Fibroblast of skin of abdomen (primary cell): ENCODE measurements around the gene ZFYVE9. TPM values are rescaled to one million over a fixed set of nuclear protein-coding genes. Genes with fewer than 3 reads are reported as not detected.
"Not testable (repeated sequence)": the region's sequence is repeated elsewhere in the genome, so short reads cannot be mapped to it uniquely, and the experiment has no call there.

ENCODE experiments used
- DNase-seq: peaks from one replicate; pipeline ENCODE4 v3.0.0-alpha.2; 2013
- polyA plus RNA-seq, 2 experiments: library from polyadenylated mRNA; unstranded; fragments of 120-200 nt; gene quantifications; one replicate each; pipeline ENCODE4 v1.2.1, GENCODE V29; 2013; ENCODE audit not compliant: insufficient read length in 2 of 2

The ZFYVE9 gene, protein sequence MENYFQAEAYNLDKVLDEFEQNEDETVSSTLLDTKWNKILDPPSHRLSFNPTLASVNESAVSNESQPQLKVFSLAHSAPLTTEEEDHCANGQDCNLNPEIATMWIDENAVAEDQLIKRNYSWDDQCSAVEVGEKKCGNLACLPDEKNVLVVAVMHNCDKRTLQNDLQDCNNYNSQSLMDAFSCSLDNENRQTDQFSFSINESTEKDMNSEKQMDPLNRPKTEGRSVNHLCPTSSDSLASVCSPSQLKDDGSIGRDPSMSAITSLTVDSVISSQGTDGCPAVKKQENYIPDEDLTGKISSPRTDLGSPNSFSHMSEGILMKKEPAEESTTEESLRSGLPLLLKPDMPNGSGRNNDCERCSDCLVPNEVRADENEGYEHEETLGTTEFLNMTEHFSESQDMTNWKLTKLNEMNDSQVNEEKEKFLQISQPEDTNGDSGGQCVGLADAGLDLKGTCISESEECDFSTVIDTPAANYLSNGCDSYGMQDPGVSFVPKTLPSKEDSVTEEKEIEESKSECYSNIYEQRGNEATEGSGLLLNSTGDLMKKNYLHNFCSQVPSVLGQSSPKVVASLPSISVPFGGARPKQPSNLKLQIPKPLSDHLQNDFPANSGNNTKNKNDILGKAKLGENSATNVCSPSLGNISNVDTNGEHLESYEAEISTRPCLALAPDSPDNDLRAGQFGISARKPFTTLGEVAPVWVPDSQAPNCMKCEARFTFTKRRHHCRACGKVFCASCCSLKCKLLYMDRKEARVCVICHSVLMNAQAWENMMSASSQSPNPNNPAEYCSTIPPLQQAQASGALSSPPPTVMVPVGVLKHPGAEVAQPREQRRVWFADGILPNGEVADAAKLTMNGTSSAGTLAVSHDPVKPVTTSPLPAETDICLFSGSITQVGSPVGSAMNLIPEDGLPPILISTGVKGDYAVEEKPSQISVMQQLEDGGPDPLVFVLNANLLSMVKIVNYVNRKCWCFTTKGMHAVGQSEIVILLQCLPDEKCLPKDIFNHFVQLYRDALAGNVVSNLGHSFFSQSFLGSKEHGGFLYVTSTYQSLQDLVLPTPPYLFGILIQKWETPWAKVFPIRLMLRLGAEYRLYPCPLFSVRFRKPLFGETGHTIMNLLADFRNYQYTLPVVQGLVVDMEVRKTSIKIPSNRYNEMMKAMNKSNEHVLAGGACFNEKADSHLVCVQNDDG (N-terminal part only)
- polyA plus RNA-seq (2013, experiment 1 of 2; ENCODE audit: insufficient read length) = 18.6 TPM
- 17.5 TPM for polyA plus RNA-seq (2013, experiment 2 of 2; ENCODE audit: insufficient read length)

DNA sequence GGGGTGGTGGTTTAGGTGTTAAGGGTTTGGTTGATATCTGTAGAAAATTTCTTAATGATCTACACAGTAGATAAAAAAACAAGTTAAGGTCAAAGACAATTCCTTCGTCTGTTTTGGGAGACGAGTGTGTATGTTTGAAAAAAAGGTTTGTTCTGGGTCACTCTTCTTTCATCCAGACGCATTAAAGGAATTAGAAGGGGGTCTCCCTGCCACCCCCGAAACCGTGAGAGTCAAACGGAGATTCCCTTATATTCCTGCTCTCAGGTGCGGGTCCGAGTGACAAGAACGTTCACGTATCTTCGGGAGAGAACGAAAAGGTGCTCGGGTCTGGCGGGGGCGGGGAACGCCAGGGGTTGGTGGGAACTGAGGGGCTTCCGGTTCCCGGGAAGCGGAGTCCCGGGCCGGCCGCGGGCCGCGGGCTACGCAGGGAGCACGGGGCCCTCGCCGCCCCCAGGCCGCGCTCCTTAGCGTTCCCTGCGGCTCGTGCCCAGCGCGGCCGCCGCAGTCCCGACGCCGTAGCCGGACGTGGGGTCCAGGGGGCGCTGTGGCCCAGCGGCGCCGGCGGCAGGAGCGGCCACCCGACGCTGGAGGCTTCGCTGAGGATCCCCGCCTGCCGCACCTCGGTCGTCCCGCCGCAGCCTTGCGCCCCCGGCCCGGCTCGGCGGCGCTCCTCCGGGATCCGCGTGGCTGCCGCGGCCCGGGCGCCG, at the start of gene ZFYVE9:
ZFYVE9 (plus strand) TSS at position 577 of the 707 bp plus-strand sequence. CDS start 91,118 bp downstream, outside the sequence.
- DNase-seq = peak; percentile 84

DNA sequence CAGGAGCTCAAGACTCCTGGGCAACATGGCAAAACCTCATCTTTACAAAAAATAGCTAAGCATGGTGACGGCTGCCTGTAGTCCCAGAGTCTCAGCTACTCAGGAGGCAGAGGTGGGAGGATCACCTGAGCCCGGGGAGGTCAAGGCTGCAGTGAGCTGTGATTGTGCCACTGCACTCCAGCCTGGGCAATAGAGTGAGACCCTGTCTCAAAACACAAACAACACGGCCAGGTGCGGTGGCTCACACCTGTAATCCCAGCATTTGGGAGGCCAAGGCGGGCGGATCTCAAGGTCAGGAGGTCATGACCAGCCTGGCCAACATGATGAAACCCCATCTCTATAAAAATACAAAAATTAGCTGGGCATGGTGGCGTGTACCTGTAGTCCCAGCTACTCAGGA, 47.6 kb upstream of the ZFYVE9 start:
- DNase-seq = not testable (repeated sequence)

DNA sequence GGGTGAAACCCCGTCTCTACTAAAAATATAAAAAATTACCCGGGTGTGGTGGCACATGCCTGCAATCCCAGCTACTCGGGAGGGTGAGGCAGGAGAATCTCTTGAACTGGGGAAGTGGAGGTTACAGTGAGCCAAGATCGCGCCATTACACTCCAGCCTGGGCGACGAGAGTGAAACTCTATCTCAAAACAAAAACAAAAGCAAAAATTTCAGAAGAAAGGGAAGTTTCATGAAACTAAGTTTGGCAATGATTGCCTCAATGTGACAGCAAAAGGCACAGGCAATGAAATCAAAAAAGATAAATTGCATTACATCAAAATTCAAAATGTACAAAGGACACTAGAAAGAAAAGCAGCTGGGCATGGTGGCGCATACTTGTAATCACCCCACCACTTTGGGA, 45.7 kb upstream of the ZFYVE9 start:
- no peak for DNase-seq

DNA sequence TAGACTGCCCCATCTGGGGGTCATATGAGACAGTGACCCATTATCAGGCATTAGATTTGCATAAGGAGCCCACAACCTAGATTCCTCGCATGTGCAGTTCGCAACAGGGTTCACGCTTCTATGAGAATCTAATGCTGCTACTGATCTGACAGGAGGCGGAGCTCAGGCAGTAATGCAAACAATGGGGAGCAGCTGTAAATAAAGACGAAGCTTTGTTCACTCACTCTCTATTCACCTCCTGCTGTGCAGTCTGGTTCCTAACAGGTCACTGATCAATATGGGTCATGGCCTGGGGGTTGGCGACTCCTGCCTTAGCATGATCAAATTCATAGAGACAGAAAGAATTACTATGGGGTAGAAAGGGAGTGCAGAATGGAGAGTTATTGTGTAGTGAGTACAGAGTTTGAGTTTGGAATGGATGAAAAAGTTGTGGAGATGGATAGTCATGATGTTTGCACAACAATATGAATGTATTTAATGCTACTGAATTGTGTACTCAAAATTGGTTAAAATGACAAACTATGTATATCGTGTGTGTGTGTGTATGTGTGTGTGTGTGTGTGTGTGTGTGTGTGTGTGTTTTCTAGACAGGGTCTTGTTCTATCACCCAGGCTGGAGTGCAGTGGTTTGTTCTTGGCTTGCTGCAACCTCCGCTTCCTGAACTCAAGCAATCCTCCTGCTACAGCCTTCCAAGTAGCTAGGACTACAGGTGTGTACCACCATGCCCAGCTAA, 43.6 kb upstream of the ZFYVE9 start:
- DNase-seq = no peak

DNA sequence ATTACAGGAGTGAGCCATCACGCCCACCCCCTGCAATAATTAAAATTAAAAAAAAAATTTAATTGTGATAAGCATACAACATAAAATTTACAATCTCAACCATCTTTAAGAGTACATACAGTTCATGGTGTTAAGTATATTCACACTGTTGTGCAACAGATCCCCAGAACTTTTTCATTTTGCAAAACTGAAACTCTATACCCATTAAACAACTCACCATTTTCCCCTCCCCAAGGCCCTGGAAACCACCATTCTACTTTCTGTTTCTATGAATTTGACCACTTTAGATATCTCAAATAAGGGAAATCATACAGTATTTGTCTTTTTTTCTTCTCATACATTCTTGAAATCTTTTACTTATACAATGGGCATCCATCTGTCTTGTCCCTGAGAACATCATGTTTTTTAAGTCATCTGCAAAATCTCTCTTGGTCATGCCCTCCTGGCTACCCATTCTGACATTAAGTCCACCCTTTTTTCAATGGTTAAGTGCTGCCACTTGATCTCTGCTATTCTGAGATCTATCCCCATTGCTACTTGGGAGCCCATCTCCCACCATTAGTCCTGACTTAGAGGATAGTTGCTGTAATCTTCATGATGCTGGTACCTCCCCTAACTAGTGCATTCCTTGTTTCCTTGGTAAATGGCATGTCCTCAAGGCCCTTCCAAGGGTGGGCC, 39.4 kb upstream of the ZFYVE9 start:
- DNase-seq = no peak

DNA sequence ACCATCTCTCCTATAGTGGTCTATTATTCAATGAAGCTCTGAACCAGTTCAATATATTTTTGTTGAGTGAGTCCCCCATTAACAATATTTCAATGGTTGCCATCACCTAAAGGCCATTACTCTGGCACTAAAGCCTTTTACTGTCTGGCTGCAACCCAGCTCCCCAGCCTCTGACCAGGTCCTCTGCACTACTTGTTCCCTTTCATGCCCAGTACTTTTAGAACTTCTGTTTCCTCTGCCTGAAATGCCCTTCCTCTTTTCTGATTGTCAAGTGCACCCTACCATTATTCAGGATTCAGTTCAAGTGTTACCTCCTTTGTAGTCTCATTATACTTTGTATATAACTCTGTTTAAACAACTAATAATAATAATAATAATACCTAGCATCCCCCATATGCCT, 30.4 kb upstream of the ZFYVE9 start:
- DNase-seq = no peak

DNA sequence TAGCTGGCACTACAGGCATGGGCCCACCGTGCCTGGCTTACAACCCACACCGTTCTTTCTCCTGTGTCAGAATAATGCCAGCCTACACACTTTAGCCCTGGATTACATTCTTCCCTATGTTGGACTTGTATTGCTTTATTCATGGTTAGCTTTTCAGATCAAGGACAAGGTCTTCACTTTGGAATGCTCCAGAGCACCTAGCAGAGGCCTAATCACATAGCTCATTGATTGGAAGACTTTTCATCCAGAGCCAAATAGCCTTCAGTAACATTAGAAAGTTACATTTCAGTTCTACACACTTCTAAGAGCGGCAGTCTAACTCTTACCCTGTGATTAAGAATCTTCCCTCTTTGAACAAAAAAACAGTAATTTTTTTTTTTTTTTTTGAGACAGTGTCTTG, 29.4 kb upstream of the ZFYVE9 start:
- no peak for DNase-seq

DNA sequence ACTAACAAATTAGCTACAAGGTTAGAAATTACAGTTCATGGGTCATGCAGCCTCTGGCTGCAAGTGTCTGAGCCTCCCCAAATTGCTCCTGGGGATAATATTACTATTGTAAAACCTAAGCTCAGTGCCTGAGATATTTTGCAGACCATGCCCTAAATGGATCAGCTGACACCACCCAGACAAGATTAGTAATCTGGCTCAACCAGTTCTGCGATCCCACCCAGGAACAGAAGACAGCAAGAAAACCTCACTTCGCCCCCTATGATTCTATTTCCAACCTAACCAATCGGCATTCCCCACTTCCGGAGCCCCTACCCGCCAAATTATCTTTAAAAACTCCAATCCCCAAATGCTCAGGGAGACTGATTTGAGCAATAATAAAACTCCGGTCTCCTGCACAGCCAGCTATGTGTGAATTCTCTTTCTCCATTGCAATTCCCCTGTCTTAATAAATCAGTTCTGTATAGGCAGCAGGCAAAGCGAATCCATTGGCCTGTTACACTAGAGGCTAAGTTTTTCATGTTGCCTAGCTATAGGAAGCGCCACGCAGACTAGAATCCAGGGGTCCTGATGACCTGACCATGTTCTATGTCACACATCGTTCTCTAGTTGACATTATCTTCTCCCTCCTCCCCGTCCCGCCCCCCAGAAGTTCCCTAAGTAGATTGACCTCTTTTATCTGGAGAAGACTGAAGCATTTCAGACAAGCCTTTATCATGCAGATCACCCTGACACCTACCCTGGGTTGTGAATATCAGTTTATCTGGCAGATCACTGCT, 22.4 kb upstream of the ZFYVE9 start:
- no peak for DNase-seq

DNA sequence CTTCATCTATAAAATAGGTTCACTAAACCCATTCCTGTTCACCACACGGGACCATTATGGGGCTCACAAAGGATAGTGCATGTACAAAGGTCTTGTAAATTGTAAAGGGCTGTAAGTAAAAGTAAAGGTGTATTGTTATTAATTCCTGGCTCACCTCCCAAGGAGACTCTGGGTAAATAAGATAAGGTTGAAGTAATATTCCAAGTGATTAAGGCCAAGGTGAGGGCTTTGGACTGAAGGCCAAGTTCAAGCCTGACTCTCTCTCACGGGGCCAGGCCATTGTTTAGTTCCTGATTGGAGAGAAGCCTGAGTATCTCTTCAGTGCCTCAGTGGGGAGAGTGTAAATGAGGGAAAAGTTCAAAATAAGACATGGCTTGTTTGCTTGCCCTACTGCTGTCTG, 19.5 kb upstream of the ZFYVE9 start:
- DNase-seq = no peak

DNA sequence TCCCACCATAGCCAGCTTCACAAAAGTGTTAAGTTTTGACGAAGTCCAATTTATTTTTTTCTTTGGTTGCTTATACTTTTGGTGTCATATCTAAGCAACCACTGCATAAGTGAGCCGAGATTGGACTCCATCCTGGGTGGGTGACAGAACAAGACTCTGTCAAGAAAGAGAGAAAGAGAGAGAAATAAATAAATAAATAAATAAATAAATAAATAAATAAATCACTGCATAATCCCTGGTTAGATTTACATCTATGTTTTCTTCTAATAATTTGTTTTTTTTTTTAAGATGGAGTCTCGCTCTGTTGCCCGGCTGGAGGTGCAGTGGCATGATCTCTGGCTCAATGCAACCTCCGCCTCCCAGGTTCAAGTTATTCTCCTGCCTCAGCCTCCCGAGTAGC, 18.3 kb upstream of the ZFYVE9 start:
- DNase-seq = no peak

DNA sequence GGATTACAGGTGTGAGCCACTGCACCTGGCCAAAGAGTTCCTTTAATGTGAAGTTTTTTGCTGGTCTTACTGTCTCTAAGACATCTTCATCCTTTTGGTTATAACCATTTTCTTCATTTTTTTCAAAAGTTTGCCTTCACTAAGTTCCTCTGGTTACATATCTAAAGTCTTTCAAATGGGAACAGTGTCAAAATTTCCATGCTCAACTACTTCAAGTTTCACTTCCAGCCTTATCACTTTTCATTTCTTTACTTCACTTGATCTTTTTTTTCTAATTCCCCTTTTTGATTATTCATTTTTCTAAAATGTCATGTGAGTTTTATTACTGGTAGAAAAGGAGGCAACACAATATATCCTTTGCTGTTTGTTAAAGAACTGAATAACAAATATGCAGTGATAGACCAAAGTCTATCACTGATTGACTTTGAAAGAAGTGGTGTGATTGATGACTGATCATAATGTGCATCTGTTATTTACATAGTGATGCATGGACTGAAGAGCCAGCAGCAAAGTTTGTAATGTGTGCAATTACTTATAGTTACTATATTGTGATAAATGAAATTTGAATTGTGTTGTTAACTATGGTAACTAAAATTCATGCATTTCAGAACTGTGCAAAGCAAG, 16.0 kb upstream of the ZFYVE9 start:
- no peak for DNase-seq

DNA sequence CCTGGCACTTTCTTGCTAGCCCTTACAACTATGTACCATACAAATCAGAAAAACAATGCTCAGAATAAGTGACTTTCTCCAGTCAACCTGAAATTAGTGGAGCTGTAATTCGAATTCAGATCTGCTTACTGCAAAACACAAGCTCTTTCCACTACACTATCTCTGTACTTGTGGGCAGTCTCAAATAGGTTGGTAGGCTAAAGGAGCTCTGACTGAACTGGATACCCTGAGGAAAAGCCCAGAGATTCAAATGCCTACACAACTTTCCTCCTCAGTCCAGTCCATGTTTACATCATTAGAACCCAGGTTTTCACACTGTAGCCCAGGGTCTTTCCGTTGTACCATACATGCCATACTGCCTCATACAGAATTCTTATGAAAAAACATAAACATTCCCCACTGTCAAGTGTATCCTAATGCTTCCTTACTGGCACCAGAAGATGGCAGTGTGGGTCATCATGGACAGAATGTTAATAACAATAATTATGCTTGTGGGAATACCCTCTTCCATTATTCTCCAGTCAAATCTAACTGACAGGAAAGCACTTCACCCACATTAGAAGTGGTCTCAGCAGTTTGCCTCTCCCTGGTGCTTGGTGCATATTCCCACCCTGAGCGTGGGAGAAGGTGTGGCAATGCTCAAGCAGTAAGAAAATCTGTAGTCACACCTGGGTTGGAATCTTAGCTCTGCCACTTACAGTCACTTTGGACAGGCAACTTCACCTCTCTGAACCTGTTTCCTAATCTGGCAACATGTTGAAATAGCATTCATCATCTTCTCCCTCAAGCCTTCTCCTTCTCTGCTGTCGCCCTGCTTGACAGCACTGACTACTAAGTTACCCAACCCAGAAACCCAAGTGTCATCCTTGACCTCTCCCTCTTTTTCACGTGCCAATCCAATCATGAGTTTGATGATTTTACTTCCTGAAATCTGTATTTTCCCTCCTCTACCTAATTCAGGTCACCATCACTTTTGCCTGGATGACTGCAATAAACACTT, 14.4 kb upstream of the ZFYVE9 start:
- peak; percentile 65 for DNase-seq

DNA sequence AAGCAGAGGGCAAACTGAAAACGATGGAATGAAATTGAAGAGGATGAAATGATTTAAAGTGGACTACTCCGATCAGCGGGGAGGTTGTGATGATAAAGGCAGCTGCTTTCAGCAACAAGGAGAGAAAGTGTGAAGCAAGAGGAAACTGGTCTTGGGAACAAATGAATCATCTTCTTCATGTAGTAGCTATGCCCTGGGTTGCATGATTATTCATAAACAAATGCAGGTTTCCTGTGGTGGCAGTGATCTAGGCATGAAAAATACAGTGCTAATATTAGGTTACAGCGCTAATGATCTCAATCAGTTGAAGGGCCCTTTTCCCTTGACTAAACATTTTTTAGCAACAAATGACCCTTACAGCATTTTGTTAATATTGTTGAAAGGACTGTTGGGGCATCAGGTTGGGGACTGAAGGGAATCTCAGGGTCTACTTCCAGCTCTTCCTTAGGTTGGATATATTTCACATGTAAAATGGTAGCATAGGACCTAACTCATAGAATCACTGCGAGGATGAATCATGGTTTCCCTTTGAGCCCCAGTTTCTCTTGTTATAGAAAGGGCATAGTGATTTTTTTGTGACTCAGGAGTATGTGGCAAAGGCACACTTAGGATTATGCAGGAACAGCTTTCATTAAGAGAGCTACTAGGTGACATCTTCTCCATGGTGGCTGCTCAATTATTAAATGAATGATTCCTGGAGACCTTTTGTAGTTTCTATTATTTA, 1.9 kb upstream of the ZFYVE9 start:
- DNase-seq = peak; percentile 69

DNA sequence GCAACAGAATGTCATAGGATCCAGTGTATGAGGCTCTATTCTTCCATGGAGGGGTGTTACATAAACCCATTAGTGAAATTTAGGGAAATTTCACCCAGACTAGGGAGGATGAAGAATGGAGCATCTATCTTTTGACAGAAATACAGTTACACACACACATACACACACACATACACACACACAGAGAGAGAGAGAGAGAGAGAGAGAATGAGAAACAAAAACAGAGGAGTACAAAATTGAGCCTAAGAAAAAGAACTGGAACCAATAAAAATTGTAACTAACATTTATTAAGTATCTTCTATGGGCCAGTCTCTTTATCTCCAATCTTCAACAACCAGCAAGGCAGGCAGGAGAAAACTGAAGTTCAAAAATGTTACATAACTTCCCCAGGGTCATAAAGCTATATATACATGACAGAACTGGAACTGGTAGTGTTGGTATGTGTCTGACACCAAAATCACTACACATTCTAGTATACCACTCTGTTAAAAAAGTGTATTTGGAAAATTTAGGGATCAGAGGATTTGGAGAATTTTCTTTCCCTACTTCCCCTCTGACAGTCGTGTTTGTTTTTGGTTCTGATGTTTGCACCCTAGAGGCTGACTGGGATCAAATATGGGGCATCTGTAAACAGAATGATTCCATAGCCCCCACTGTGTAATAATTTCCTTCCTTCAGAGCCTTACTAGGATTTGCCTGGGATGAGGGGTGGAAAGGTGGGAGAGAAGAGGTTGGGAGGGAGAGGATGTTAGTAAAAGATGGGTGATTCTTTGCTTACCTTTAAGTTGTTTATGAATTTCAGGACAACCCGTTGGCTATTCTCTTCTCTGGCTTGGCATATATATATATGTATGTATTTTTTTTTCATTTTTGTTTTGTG, 1.0 kb upstream of the ZFYVE9 start:
- no peak for DNase-seq

DNA sequence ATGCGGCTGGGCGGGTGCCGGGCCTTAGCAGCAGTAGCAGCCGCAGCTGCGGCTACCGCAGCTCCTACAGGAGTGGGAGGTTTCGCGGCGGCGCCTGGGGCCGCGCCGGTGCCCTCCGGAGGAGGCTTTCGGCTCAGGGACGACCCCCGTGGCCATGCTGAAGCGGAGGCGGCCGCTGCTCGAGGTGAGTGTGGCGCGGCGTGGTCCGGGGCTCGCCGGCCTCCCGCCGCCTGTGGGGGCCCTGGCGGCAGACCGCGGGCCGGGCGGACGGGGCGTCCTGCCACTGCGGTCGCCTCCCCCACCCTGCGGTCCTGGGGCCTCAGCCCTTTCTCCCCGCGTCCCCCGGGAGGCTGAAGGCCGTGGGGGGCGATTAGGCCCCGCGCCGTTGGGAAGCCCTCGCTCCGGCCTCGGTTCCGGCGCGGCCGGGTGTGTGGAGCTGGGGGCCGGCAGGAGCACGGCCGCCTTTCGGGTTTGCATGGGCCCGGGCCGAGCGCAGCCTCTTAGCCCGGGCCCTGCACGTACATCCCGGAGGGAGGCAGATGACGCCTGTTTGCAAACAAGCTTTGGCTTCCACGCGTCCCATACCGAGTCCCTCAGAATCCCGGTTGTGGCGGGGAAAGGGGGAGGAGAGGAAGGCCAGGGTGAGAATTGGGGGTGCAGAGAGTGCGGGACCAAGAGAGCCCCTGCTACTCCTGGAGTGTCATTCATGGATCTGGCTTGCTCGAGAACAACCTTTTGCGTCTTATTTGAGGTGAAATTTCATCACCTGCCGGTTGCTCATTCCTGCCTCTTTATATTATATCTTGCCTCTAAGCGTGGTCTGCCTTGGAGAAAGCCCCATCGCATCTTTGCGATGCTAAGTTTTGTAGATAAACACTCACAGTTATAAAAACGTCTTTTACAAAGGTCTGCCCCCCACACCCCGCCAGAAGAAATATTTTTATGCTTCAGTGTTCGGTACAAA, 613 bp downstream of the ZFYVE9 start:
- DNase-seq = peak; percentile 56
